ENCODE measurements around the gene GPR68.

GRCh38 chr14:91193069-91193468 is 51.4 kb downstream of the GPR68 start:
- TF ChIP-seq POLR2A (IDR thresholded peaks at IDR 0.05) (no peak), POLR2AphosphoS5 (IDR thresholded peaks at IDR 0.05) (no peak)
- TF ChIP-seq, protein P1, sequence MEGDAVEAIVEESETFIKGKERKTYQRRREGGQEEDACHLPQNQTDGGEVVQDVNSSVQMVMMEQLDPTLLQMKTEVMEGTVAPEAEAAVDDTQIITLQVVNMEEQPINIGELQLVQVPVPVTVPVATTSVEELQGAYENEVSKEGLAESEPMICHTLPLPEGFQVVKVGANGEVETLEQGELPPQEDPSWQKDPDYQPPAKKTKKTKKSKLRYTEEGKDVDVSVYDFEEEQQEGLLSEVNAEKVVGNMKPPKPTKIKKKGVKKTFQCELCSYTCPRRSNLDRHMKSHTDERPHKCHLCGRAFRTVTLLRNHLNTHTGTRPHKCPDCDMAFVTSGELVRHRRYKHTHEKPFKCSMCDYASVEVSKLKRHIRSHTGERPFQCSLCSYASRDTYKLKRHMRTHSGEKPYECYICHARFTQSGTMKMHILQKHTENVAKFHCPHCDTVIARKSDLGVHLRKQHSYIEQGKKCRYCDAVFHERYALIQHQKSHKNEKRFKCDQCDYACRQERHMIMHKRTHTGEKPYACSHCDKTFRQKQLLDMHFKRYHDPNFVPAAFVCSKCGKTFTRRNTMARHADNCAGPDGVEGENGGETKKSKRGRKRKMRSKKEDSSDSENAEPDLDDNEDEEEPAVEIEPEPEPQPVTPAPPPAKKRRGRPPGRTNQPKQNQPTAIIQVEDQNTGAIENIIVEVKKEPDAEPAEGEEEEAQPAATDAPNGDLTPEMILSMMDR (IDR thresholded peaks at IDR 0.05), result no peak

Data from suprapubic skin (tissue), 4 donors.